ENCODE data around the gene PIP4P1. TPM values are rescaled to one million over a fixed set of nuclear protein-coding genes. Genes with fewer than 3 reads are reported as not detected.
A peak's percentile ranks its signal among the peaks of the same experiment; 100 is the strongest.

PIP4P1 gene
- total and polyA plus RNA-seq, 2 of the 13 experiments (the other 11 are each of a cell fraction or from before 2014, with no cell fraction given): 33.4 to 47.0 TPM

- TF ChIP-seq E2F5 (CRISPR knock-in tag; conservative IDR thresholded peaks at IDR 0.05) (peak; percentile 84), ZFP91 (CRISPR knock-in tag; IDR thresholded peaks at IDR 0.05; ENCODE audit: borderline replicate concordance) (0 out of 2 replicates have a peak, but pooled peaks have one; percentile 40), TFDP1 (CRISPR knock-in tag; IDR thresholded peaks at IDR 0.05; ENCODE audit: borderline replicate concordance) (peak; percentile 77; the same call in 1 of the 2 replicates), AKAP8 (CRISPR knock-in tag; IDR thresholded peaks at IDR 0.05) (no peak; the same call in 1 of the 2 replicates), ZNF205 (CRISPR knock-in tag; IDR thresholded peaks at IDR 0.05) (0 out of 2 replicates have a peak, but pooled peaks have one; percentile 45), ATF5 (CRISPR knock-in tag; IDR thresholded peaks at IDR 0.05; ENCODE audit: low read depth) (peak; percentile 90), GPN1 (CRISPR knock-in tag; IDR thresholded peaks at IDR 0.05; ENCODE audit: borderline replicate concordance) (no peak), BATF2 (CRISPR knock-in tag; IDR thresholded peaks at IDR 0.05) (no peak), MAZ (IDR thresholded peaks at IDR 0.05; ENCODE audit: borderline replicate concordance, low read depth, low read length) (no peak), MAZ (CRISPR knock-in tag; IDR thresholded peaks at IDR 0.05; ENCODE audit: low read depth) (peak; percentile 66; the same call in 1 of the 2 replicates), REPIN1 (CRISPR knock-in tag; IDR thresholded peaks at IDR 0.05; ENCODE audit: borderline replicate concordance, low read depth) (0 out of 2 replicates have a peak, but pooled peaks have one; percentile 33), REL (CRISPR knock-in tag; conservative IDR thresholded peaks at IDR 0.05) (no peak), THAP7 (CRISPR knock-in tag; IDR thresholded peaks at IDR 0.05) (peak; percentile 14; the same call in 1 of the 2 replicates), RARA (CRISPR knock-in tag; IDR thresholded peaks at IDR 0.05) (peak; percentile 31; the same call in 1 of the 2 replicates), DR1 (CRISPR knock-in tag; IDR thresholded peaks at IDR 0.05) (no peak)
These were observed 8.8 kb upstream of the PIP4P1 start (continued) for GRCh38 chr14:20469890-20470602.
